Spinal cord (tissue), 10 donors: ENCODE results near the gene MERTK. TPM values are rescaled to one million over a fixed set of nuclear protein-coding genes. Genes with fewer than 3 reads are reported as not detected.
"Not testable (repeated sequence)": the region's sequence is repeated elsewhere in the genome, so short reads cannot be mapped to it uniquely, and the experiment has no call there.

Experiments
- DNase-seq, 6 donors: peaks; one replicate each; pipeline versions ENCODE4 v3.0.0 to v3.0.0-alpha.2; 2013 to 2015; ENCODE audit warnings: low spot score in 6 of 6, low read depth in 4 of 6
- H3K27ac ChIP-seq: one replicate; pipeline ENCODE4 v1.5.1; 2013; ENCODE audit warnings: low read depth, low read length, control low read depth
- H3K27me3 ChIP-seq: one replicate; pipeline ENCODE4 v1.6.1; 2013; ENCODE audit warnings: low read length; ENCODE audit not compliant: control insufficient read depth, insufficient read depth
- H3K36me3 ChIP-seq: one replicate; pipeline ENCODE4 v1.6.1; 2013; ENCODE audit warnings: low read length; ENCODE audit not compliant: control insufficient read depth, insufficient read depth
- H3K4me1 ChIP-seq: one replicate; pipeline ENCODE4 v1.6.1; 2013; ENCODE audit warnings: low read length; ENCODE audit not compliant: control insufficient read depth, insufficient read depth
- H3K4me3 ChIP-seq: one replicate; pipeline ENCODE4 v1.5.1; 2013; ENCODE audit warnings: low read depth, low read length, control low read depth
- H3K9me3 ChIP-seq: one replicate; pipeline ENCODE4 v1.6.1; 2013; ENCODE audit warnings: low read length; ENCODE audit not compliant: control insufficient read depth, insufficient read depth
- WGBS: methylation state at CpG from one replicate; pipeline ENCODE4 v1.1.5; 2013; ENCODE audit warnings: missing lambda C conversion rate; ENCODE audit not compliant: insufficient coverage; 5-methylcytosine and 5-hydroxymethylcytosine counted together
- polyA plus RNA-seq, 2 donors: library from polyadenylated mRNA; unstranded; fragments of 120-200 nt; gene quantifications; one replicate each; pipeline ENCODE4 v1.2.1, GENCODE V29; 2013; ENCODE audit not compliant: insufficient read length in 2 of 2
- small RNA-seq: library from RNA; depleted of rRNA; stranded (forward); fragments of <200 nt; gene quantifications from one replicate; pipeline ENCODE3, GENCODE V24; 2014; ENCODE audit warnings: low replicate concordance
- total RNA-seq, 2 donors: library from RNA; depleted of rRNA in 1 of 2; stranded (reverse); fragments of 120-200 nt in 1 of 2; fragments of >200 nt in 1 of 2; gene quantifications; one replicate each; pipeline versions ENCODE4 v1.2.3 to v1.2.4, GENCODE V29; 2013 to 2014
- donor health status: healthy.

Gene MERTK
- total and polyA plus RNA-seq, 4 donors: 13.4 to 16.8 (median 16.3) TPM

- H3K27me3 ChIP-seq, H3K4me1 ChIP-seq, H3K9me3 ChIP-seq, DNase-seq, H3K36me3 ChIP-seq, H3K27ac ChIP-seq, H3K4me3 ChIP-seq: not testable (repeated sequence)
Measured at GRCh38 chr2:112069794-112070193, 171.4 kb downstream of the MERTK start.

GRCh38 chr2:112073875-112074274 lies 175.5 kb downstream of the MERTK start:
- Histone ChIP-seq H3K4me3 (no peak overlapping the region), H3K27ac (no peak overlapping the region), H3K4me1 (no peaks in the 10 kb centered on the region), H3K27me3 (no peaks in the 10 kb centered on the region), H3K36me3 (no peaks in the 10 kb centered on the region), H3K9me3 (no peaks in the 10 kb centered on the region)
- 100% methylated on average over 3 of the region's 3 CpGs for WGBS
- no peak for DNase-seq

- DNase-seq: no peak
- no peaks in the 10 kb centered on the region for H3K36me3 ChIP-seq
- H3K9me3 ChIP-seq: no peaks in the 10 kb centered on the region
- no CpG with 5 or more reads among the region's 1 CpG for WGBS
- H3K27ac ChIP-seq: no peak overlapping the region
- no peaks in the 10 kb centered on the region for H3K27me3 ChIP-seq
- H3K4me3 ChIP-seq: no peak overlapping the region
- H3K4me1 ChIP-seq: no peaks in the 10 kb centered on the region
Measured at GRCh38 chr2:112074506-112074905, 176.1 kb downstream of the MERTK start.

GRCh38 chr2:112075490-112076260 lies 177.3 kb downstream of the MERTK start:
- no peak overlapping the region for H3K4me3 ChIP-seq
- H3K9me3 ChIP-seq: no peaks in the 10 kb centered on the region
- H3K27ac ChIP-seq: no peak overlapping the region
- WGBS: 98% methylated on average over 4 of the region's 8 CpGs
- no peak for DNase-seq
- H3K36me3 ChIP-seq: no peaks in the 10 kb centered on the region
- no peaks in the 10 kb centered on the region for H3K27me3 ChIP-seq
- H3K4me1 ChIP-seq: no peaks in the 10 kb centered on the region

- H3K4me3 ChIP-seq: no peak overlapping the region
- WGBS: 63% methylated on average over 1 of the region's 1 CpG
- DNase-seq: no peak
- H3K9me3 ChIP-seq: no peaks in the 10 kb centered on the region
- H3K27me3 ChIP-seq: no peaks in the 10 kb centered on the region
- H3K27ac ChIP-seq: no peak overlapping the region
- H3K4me1 ChIP-seq: no peaks in the 10 kb centered on the region
- H3K36me3 ChIP-seq: peaks cover 7% of the 10 kb centered on the region
Measured at GRCh38 chr2:112077814-112078213, 179.4 kb downstream of the MERTK start.

Small RNAs within 50 kb of the gene (small RNA-seq; reads per million reads assigned to genes)
- not detected for gene RN7SL297P

Other genes with a start within 250 kb of the MERTK start
- 10 to 100 TPM; 31.7 to 54.6 TPM for gene ANAPC1, start 14.4 kb upstream of the MERTK start, total RNA-seq
- gene ANAPC1, start 14.4 kb upstream of the MERTK start, polyA plus RNA-seq: 10 to 100 TPM; 17.4 to 18.4 TPM
- 10 to 100 TPM in 1 of 2 donors, 1 to 10 TPM in 1; 8.5 to 18.1 TPM for gene TMEM87B, start 156.7 kb downstream of the MERTK start, total RNA-seq
- 10 to 100 TPM; 10.1 to 10.3 TPM for gene TMEM87B, start 156.7 kb downstream of the MERTK start, polyA plus RNA-seq
- gene FBLN7, start 239.8 kb downstream of the MERTK start, total RNA-seq: 1 to 10 TPM; 3.2 to 6.0 TPM
- 10 to 100 TPM; 10.6 to 12.7 TPM for gene FBLN7, start 239.8 kb downstream of the MERTK start, polyA plus RNA-seq